IMR-90 (cell line): Measurements from ENCODE around the gene AAGAB. TPM values are rescaled to one million over a fixed set of nuclear protein-coding genes. Genes with fewer than 3 reads are reported as not detected.

Source experiments
- ATAC-seq: fragments of 200-7000 bp; cut with Tn5 transposase; 2 replicates; pipeline ENCODE4 v1.9.1; 2020; ENCODE audit warnings: low read depth, mild to moderate bottlenecking, moderate library complexity
- BruUV-seq: library from RNA; stranded (reverse); fragments of 400-500 nt; replicated peaks from 2 replicates; lab custom pipeline; 2021; lab: Mats Ljungman, UMichigan
- CTCF ChIA-PET: fragments of 300-600 bp; formaldehyde crosslinking; extraction: SDS; loops from one replicate; lab custom pipeline; 2021; ENCODE audit warnings: antibody characterized with exemption; lab: Yijun Ruan, JAX
- POLR2A ChIA-PET: fragments of 300-600 bp; sonication (Branson Sonifier 250); formaldehyde crosslinking; loops from one replicate; lab custom pipeline; 2022; ENCODE audit warnings: antibody characterized with exemption; ENCODE audit not compliant: unreplicated experiment; lab: Charles Lee
- DNase-seq: peaks from one replicate; pipeline ENCODE4 v3.0.0; 2013
- H2AFZ ChIP-seq: replicated peaks from 2 replicates; pipeline ENCODE3; 2013; ENCODE audit warnings: low read length, mild to moderate bottlenecking; ENCODE audit not compliant: poor library complexity
- H2AK5ac ChIP-seq: 2 replicates; pipeline ENCODE4 v1.6.1; 2013; ENCODE audit warnings: low read depth, low read length, inconsistent platforms
- H2AK9ac ChIP-seq: replicated peaks from 2 replicates; pipeline ENCODE3; 2013; ENCODE audit warnings: mild to moderate bottlenecking, low read depth, low read length, moderate library complexity; ENCODE audit not compliant: poor library complexity
- H2BK120ac ChIP-seq: 2 replicates; pipeline ENCODE4 v1.6.1; 2013; ENCODE audit warnings: low read depth, low read length, inconsistent platforms
- H2BK15ac ChIP-seq: 3 replicates; pipeline ENCODE4 v1.6.1; 2013; ENCODE audit warnings: low read depth, low read length, inconsistent platforms
- H2BK20ac ChIP-seq: 2 replicates; pipeline ENCODE4 v1.6.1; 2013; ENCODE audit warnings: low read depth, mild to moderate bottlenecking, inconsistent platforms, low read length, moderate library complexity
- H2BK5ac ChIP-seq: 2 replicates; pipeline ENCODE4 v1.6.1; 2013; ENCODE audit warnings: mild to moderate bottlenecking, low read depth, low read length, inconsistent platforms; ENCODE audit not compliant: poor library complexity, severe bottlenecking
- H3K14ac ChIP-seq: replicated peaks from 2 replicates; pipeline ENCODE4 v1.6.1; 2013; ENCODE audit warnings: low read depth, low read length, inconsistent platforms
- H3K18ac ChIP-seq: 2 replicates; pipeline ENCODE4 v1.6.1; 2013; ENCODE audit warnings: low read depth, low read length, control low read depth
- H3K23ac ChIP-seq: 2 replicates; pipeline ENCODE4 v1.6.1; 2013; ENCODE audit warnings: low read depth, low read length, inconsistent platforms
- H3K27ac ChIP-seq: 2 replicates; pipeline ENCODE4 v1.5.1; 2013; ENCODE audit warnings: mild to moderate bottlenecking, control low read depth, low read length; ENCODE audit not compliant: insufficient read depth
- H3K27me3 ChIP-seq: 2 replicates; pipeline ENCODE4 v1.6.1; 2013; ENCODE audit warnings: low read length; ENCODE audit not compliant: control insufficient read depth, insufficient read depth
- H3K36me3 ChIP-seq: 2 replicates; pipeline ENCODE4 v1.6.1; 2013; ENCODE audit warnings: low read length, mixed read lengths; ENCODE audit not compliant: control insufficient read depth, insufficient read depth
- H3K4ac ChIP-seq: 2 replicates; pipeline ENCODE4 v1.6.1; 2013; ENCODE audit warnings: low read depth, low read length, inconsistent platforms
- H3K4me1 ChIP-seq: 2 replicates; pipeline ENCODE4 v1.6.1; 2013; ENCODE audit warnings: low read length, mixed read lengths; ENCODE audit not compliant: control insufficient read depth, insufficient read depth
- H3K4me2 ChIP-seq: 2 replicates; pipeline ENCODE4 v1.6.1; 2013; ENCODE audit warnings: low read depth, mild to moderate bottlenecking, control low read depth, low read length, moderate library complexity
- H3K4me3 ChIP-seq: 2 replicates; pipeline ENCODE4 v1.5.1; 2013; ENCODE audit warnings: low read depth, mild to moderate bottlenecking, control low read depth, low read length, moderate library complexity; ENCODE audit not compliant: insufficient read depth
- H3K56ac ChIP-seq: 2 replicates; pipeline ENCODE4 v1.6.1; 2013; ENCODE audit warnings: low read length, inconsistent platforms; ENCODE audit not compliant: insufficient read depth; ENCODE audit errors: extremely low read depth
- H3K79me1 ChIP-seq, 2 experiments: 2 replicates each; pipeline ENCODE4 v1.6.1; 2013; ENCODE audit warnings: low read length in 2 of 2, inconsistent platforms in 1 of 2, low read depth in 1 of 2
- H3K9ac ChIP-seq: 2 replicates; pipeline ENCODE4 v1.6.1; 2013; ENCODE audit warnings: low read depth, low read length, control low read depth
- H3K9me1 ChIP-seq: 2 replicates; pipeline ENCODE4 v1.6.1; 2013; ENCODE audit warnings: low read length, inconsistent platforms; ENCODE audit not compliant: insufficient read depth
- H3K9me3 ChIP-seq: 2 replicates; pipeline ENCODE4 v1.6.1; 2013; ENCODE audit warnings: low read length; ENCODE audit not compliant: control insufficient read depth, insufficient read depth
- H4K20me1 ChIP-seq: 2 replicates; pipeline ENCODE4 v1.6.1; 2013; ENCODE audit warnings: low read length, inconsistent platforms; ENCODE audit not compliant: insufficient read depth
- H4K5ac ChIP-seq: 2 replicates; pipeline ENCODE4 v1.6.1; 2013; ENCODE audit warnings: mild to moderate bottlenecking, low read depth, low read length, control low read depth
- H4K8ac ChIP-seq, 2 experiments: 2 replicates each; pipeline ENCODE4 v1.6.1; 2013; ENCODE audit warnings: low read depth in 2 of 2, low read length in 2 of 2, control low read depth in 1 of 2, inconsistent platforms in 1 of 2
- H4K91ac ChIP-seq: 2 replicates; pipeline ENCODE4 v1.6.1; 2013; ENCODE audit warnings: low read depth, low read length, inconsistent platforms; ENCODE audit not compliant: insufficient read depth
- BHLHE40 ChIP-seq: fragments of 150-350 bp; IDR thresholded peaks from 2 replicates; pipeline ENCODE4 v1.6.1; 2016; ENCODE audit warnings: mild to moderate bottlenecking, low read depth, low read length
- CEBPB ChIP-seq: IDR thresholded peaks from 2 replicates; pipeline ENCODE4 v1.6.1; 2012; ENCODE audit warnings: low read depth, low read length, improper control_type of control experiment
- CHD1 ChIP-seq: IDR thresholded peaks from 2 replicates; pipeline ENCODE4 v1.6.1; 2012; ENCODE audit warnings: low read depth, low read length, improper control_type of control experiment
- CTCF ChIP-seq: conservative IDR thresholded peaks from 2 replicates; pipeline ENCODE4 v1.5.1; 2012; ENCODE audit warnings: mild to moderate bottlenecking, low read depth, low read length, improper control_type of control experiment
- ELK1 ChIP-seq: fragments of 150-350 bp; IDR thresholded peaks from 2 replicates; pipeline ENCODE4 v1.6.1; 2016; ENCODE audit warnings: low read depth, mild to moderate bottlenecking, low read length, moderate library complexity, borderline replicate concordance
- FOS ChIP-seq: fragments of 150-350 bp; IDR thresholded peaks from 2 replicates; pipeline ENCODE4 v1.6.1; 2016; ENCODE audit warnings: low read depth, low read length
- MAFK ChIP-seq: IDR thresholded peaks from 2 replicates; pipeline ENCODE4 v1.6.1; 2012; ENCODE audit warnings: low read depth, low read length, improper control_type of control experiment
- MAZ ChIP-seq: IDR thresholded peaks from 2 replicates; pipeline ENCODE4 v1.6.1; 2012; ENCODE audit warnings: low read depth, mild to moderate bottlenecking, low read length, improper control_type of control experiment, moderate library complexity, borderline replicate concordance
- MXI1 ChIP-seq: IDR thresholded peaks from 2 replicates; pipeline ENCODE4 v1.6.1; 2012; ENCODE audit warnings: low read depth, mild to moderate bottlenecking, low read length, moderate library complexity, borderline replicate concordance
- NFE2L2 ChIP-seq: fragments of 150-350 bp; IDR thresholded peaks from 2 replicates; pipeline ENCODE4 v1.6.1; 2016; ENCODE audit warnings: low read depth, mild to moderate bottlenecking, low read length
- POLR2A ChIP-seq: IDR thresholded peaks from 2 replicates; pipeline ENCODE4 v1.6.1; 2012; ENCODE audit warnings: mild to moderate bottlenecking, low read depth, low read length
- RAD21 ChIP-seq: IDR thresholded peaks from 2 replicates; pipeline ENCODE4 v1.6.1; 2012; ENCODE audit warnings: low read length, improper control_type of control experiment
- RCOR1 ChIP-seq: IDR thresholded peaks from 2 replicates; pipeline ENCODE4 v1.6.1; 2012; ENCODE audit warnings: mild to moderate bottlenecking, low read length, improper control_type of control experiment; ENCODE audit not compliant: insufficient replicate concordance
- RFX5 ChIP-seq: IDR thresholded peaks from 2 replicates; pipeline ENCODE4 v1.8.0; 2012; ENCODE audit warnings: low read depth, mild to moderate bottlenecking, low read length, moderate library complexity
- SMC3 ChIP-seq: fragments of 150-350 bp; IDR thresholded peaks from 2 replicates; pipeline ENCODE4 v1.6.1; 2016; ENCODE audit warnings: low read depth, mild to moderate bottlenecking, antibody characterized with exemption, low read length, moderate library complexity
- WGBS, 2 experiments: methylation state at CpG; one replicate each; pipeline versions ENCODE4 v1.1.5 to v1.1.7; 2013; ENCODE audit warnings: missing lambda C conversion rate in 2 of 2; ENCODE audit not compliant: insufficient read length in 1 of 2; ENCODE audit errors: extremely low coverage in 2 of 2; 5-methylcytosine and 5-hydroxymethylcytosine counted together
- dilution Hi-C: fragments of 300-500 bp; cut with HindIII; formaldehyde crosslinking; loops from one replicate; pipeline ENCODE4 v1.14.3; 2018; ENCODE audit warnings: low sequenced_read_pairs; ENCODE audit not compliant: unreplicated experiment
- in situ Hi-C: fragments of 300-500 bp; cut with MboI; formaldehyde crosslinking; loops from 3 replicates; pipeline ENCODE4 v1.14.3; 2019; ENCODE audit warnings: low sequenced_read_pairs, inconsistent platforms, mixed read lengths
- intact Hi-C: fragments of 100-400 bp; cut with micrococcal nuclease; formaldehyde crosslinking; loops from 2 replicates; pipeline ENCODE4 v1.10.0; 2022
- polyA plus RNA-seq, 3 experiments: library from polyadenylated mRNA; depleted of rRNA; stranded (reverse); fragments of >200 nt; gene quantifications; 2 replicates each; pipeline ENCODE4 v1.2.3, GENCODE V29; 2012; ENCODE audit warnings: low replicate concordance in 1 of 3
- total RNA-seq: library from RNA; depleted of rRNA; stranded (reverse); fragments of >200 nt; gene quantifications from 2 replicates; pipeline ENCODE4 v1.2.3, GENCODE V29; 2012
- TF ChIP-seq, protein P1 (sequence below): fragments of 150-350 bp; IDR thresholded peaks from 2 replicates; pipeline ENCODE4 v1.6.1; 2017; ENCODE audit warnings: mild to moderate bottlenecking, antibody characterized with exemption, low read length, low read depth

The AAGAB gene
- total and polyA plus RNA-seq, 2 of the 4 experiments (the other 2 are of a cell fraction), result 26.1 to 69.7 TPM

DNA sequence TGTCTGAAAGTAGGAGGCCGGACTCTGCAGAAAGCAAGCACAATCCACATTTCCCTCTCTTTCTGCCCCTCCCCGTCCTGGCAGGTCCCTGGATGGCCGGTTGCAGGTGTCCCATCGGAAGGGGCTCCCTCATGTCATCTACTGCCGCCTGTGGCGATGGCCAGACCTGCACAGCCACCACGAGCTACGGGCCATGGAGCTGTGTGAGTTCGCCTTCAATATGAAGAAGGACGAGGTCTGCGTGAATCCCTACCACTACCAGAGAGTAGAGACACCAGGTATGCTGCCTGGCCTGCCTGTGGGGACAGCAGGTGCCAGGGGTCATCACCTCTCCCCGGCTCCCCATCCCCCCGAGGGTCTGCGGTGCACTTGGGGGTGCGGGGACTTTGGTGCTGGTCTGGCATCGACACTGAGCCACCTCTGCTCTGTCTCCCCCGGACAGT, 89.6 kb downstream of the AAGAB start:
- peaks cover 42 to 92% of the 10 kb centered on the region in 2 experiments for H3K79me1 ChIP-seq
- TF ChIP-seq RCOR1, result no peak
- TF ChIP-seq CEBPB, result no peak
- no peak for TF ChIP-seq RAD21
- no peak for TF ChIP-seq MXI1
- TF ChIP-seq CHD1, result no peak
- TF ChIP-seq BHLHE40, result no peak
- TF ChIP-seq FOS, result no peak
- no peak for TF ChIP-seq POLR2A
- TF ChIP-seq ELK1, result no peak
- TF ChIP-seq, protein P1, sequence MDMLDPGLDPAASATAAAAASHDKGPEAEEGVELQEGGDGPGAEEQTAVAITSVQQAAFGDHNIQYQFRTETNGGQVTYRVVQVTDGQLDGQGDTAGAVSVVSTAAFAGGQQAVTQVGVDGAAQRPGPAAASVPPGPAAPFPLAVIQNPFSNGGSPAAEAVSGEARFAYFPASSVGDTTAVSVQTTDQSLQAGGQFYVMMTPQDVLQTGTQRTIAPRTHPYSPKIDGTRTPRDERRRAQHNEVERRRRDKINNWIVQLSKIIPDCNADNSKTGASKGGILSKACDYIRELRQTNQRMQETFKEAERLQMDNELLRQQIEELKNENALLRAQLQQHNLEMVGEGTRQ, result no peak
- TF ChIP-seq MAFK, result no peak
- no peak for TF ChIP-seq NFE2L2
- TF ChIP-seq SMC3, result no peak
- no peak for TF ChIP-seq RFX5
- TF ChIP-seq CTCF, result no peak
- TF ChIP-seq MAZ, result no peak
- BruUV-seq, result no TSS peak
- intact Hi-C loops, result no loop called here
- peak overlapping the region; percentile 33 for H2BK5ac ChIP-seq
- no peak overlapping the region for H3K4me2 ChIP-seq
- peaks cover 61% of the 10 kb centered on the region for H3K4me1 ChIP-seq
- peak overlapping the region; percentile 89 for H3K27ac ChIP-seq
- in situ Hi-C loops, result no loop called here
- ATAC-seq (no peak), DNase-seq (no peak)
- peak overlapping the region; percentile 15; the same call in 1 of the 3 replicates for H2BK15ac ChIP-seq
- dilution Hi-C loops, result no loop called here
- H4K20me1 ChIP-seq, result peaks cover 41% of the 10 kb centered on the region
- H3K4ac ChIP-seq, result peak overlapping the region; percentile 45
- 80% methylated on average over 9 of the region's 17 CpGs; no CpG with 5 or more reads in 1 of the 2 experiments for WGBS, 2 experiments
- H3K56ac ChIP-seq, result no peak overlapping the region
- H3K9me3 ChIP-seq, result no peaks in the 10 kb centered on the region
- peak overlapping the region in 1 of 2 experiments; percentile 27; a peak in 2 of 4 replicates for H4K8ac ChIP-seq
- no peak overlapping the region for H3K9ac ChIP-seq
- H3K4me3 ChIP-seq, result no peak overlapping the region
- H3K9me1 ChIP-seq, result peaks cover 69% of the 10 kb centered on the region
- ChIA-PET POLR2A (no interaction called here), CTCF (no interaction called here)
- H2AFZ ChIP-seq, result no peak overlapping the region
- 0 out of 2 replicates have a peak overlapping the region, but pooled peaks have one; percentile 67 for H3K23ac ChIP-seq
- H3K36me3 ChIP-seq, result peaks cover 65% of the 10 kb centered on the region
- no peaks in the 10 kb centered on the region for H3K27me3 ChIP-seq
- H4K91ac ChIP-seq, result peak overlapping the region; percentile 31; the same call in 1 of the 2 replicates
- H2BK20ac ChIP-seq, result 0 out of 2 replicates have a peak overlapping the region, but pooled peaks have one; percentile 45
- H2BK120ac ChIP-seq, result peak overlapping the region; percentile 54; the same call in 1 of the 2 replicates
- H4K5ac ChIP-seq, result peak overlapping the region; percentile 27; the same call in 1 of the 2 replicates
- H2AK5ac ChIP-seq, result peak overlapping the region; percentile 93
- no peak overlapping the region; the same call in 1 of the 2 replicates for H3K18ac ChIP-seq
- peak overlapping the region; percentile 31 for H2AK9ac ChIP-seq
- H3K14ac ChIP-seq, result peak overlapping the region; percentile 48; the same call in 1 of the 2 replicates
